ENCODE measurements around the gene MUC5B.

MUC5B gene

GRCh38 chr11:1285876-1286275 is 63.0 kb downstream of the MUC5B start:
- no peak overlapping the region for H3K27ac ChIP-seq (ENCODE audit: insufficient read depth in 1 of 2, low read depth in 1 of 2, low read length in 2 of 2, poor library complexity in 1 of 2, severe bottlenecking in 2 of 2)
- H3K36me3 ChIP-seq (ENCODE audit: control insufficient read depth in 4 of 4, insufficient read depth in 4 of 4, low read length in 3 of 4), result peaks cover 3 to 82% (median 62%) of the 10 kb centered on the region in 4 experiments
- H3K4me3 ChIP-seq (ENCODE audit: control insufficient read depth in 1 of 7, extremely low read depth in 1 of 7, insufficient read depth in 4 of 7, low read depth in 2 of 7, low read length in 6 of 7), result no peak overlapping the region
- no peak for DNase-seq
- H3K27me3 ChIP-seq (replicated peaks in 2 of 5; ENCODE audit: control insufficient read depth in 4 of 5, insufficient read depth in 5 of 5, low read length in 4 of 5), result no peaks in the 10 kb centered on the region
- CTCF ChIA-PET, result no interaction called here
- WGBS (ENCODE audit: insufficient coverage), result 98% methylated on average over 14 of the region's 17 CpGs
- peaks cover 0 to 6% (median 0%) of the 10 kb centered on the region in 5 experiments for H3K9me3 ChIP-seq (ENCODE audit: control extremely low read depth in 1 of 5, control insufficient read depth in 4 of 5, insufficient read depth in 2 of 5, low read depth in 1 of 5, low read length in 4 of 5)
- POLR2A ChIA-PET, result no interaction called here
- H3K4me1 ChIP-seq (ENCODE audit: control extremely low read depth in 1 of 4, control insufficient read depth in 4 of 4, insufficient read depth in 4 of 4, low read length in 3 of 4), result peaks cover 0 to 2% (median 0%) of the 10 kb centered on the region in 4 experiments

DNA sequence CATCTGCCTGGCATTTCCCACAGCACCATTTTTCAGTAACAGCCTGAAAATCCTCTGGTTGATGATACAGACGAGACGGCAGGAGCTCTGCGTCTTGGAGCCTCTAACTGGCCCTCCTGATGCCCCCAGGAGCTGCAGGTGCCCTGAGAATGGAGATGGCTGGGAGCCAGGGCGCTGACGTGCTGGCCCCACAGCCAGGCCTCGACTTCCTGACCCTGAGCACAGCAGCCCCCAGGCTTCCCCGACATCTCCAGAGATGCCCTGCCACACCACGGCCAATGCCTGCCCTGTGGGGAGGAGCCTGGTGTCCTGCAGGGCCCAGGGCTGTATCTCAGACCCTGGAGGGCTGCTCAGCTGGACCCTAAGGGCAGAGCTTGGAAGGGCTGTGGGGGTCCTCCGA is 65.1 kb downstream of the MUC5B start:
- H3K4me3 ChIP-seq (ENCODE audit: control insufficient read depth in 1 of 7, extremely low read depth in 1 of 7, insufficient read depth in 4 of 7, low read depth in 2 of 7, low read length in 6 of 7), result no peak overlapping the region
- H3K36me3 ChIP-seq (ENCODE audit: control insufficient read depth in 4 of 4, insufficient read depth in 4 of 4, low read length in 3 of 4), result peaks cover 3 to 84% (median 63%) of the 10 kb centered on the region in 4 experiments
- no peak overlapping the region for H3K27ac ChIP-seq (ENCODE audit: insufficient read depth in 1 of 2, low read depth in 1 of 2, low read length in 2 of 2, poor library complexity in 1 of 2, severe bottlenecking in 2 of 2)
- no peaks in the 10 kb centered on the region for H3K4me1 ChIP-seq (ENCODE audit: control extremely low read depth in 1 of 4, control insufficient read depth in 4 of 4, insufficient read depth in 4 of 4, low read length in 3 of 4)
- ChIA-PET POLR2A (no interaction called here), CTCF (no interaction called here)
- peaks cover 0 to 6% (median 0%) of the 10 kb centered on the region in 5 experiments for H3K9me3 ChIP-seq (ENCODE audit: control extremely low read depth in 1 of 5, control insufficient read depth in 4 of 5, insufficient read depth in 2 of 5, low read depth in 1 of 5, low read length in 4 of 5)
- H3K27me3 ChIP-seq (replicated peaks in 2 of 5; ENCODE audit: control insufficient read depth in 4 of 5, insufficient read depth in 5 of 5, low read length in 4 of 5), result no peaks in the 10 kb centered on the region
- no peak for DNase-seq
- WGBS (ENCODE audit: insufficient coverage), result 97% methylated on average over 8 of the region's 9 CpGs

- Histone ChIP-seq H3K36me3 (ENCODE audit: control insufficient read depth in 4 of 4, insufficient read depth in 4 of 4, low read length in 3 of 4) (peaks cover 3 to 85% (median 63%) of the 10 kb centered on the region in 4 experiments), H3K9me3 (ENCODE audit: control extremely low read depth in 1 of 5, control insufficient read depth in 4 of 5, insufficient read depth in 2 of 5, low read depth in 1 of 5, low read length in 4 of 5) (peaks cover 0 to 6% (median 0%) of the 10 kb centered on the region in 5 experiments), H3K27ac (ENCODE audit: insufficient read depth in 1 of 2, low read depth in 1 of 2, low read length in 2 of 2, poor library complexity in 1 of 2, severe bottlenecking in 2 of 2) (no peak overlapping the region), H3K4me3 (ENCODE audit: control insufficient read depth in 1 of 7, extremely low read depth in 1 of 7, insufficient read depth in 4 of 7, low read depth in 2 of 7, low read length in 6 of 7) (no peak overlapping the region), H3K27me3 (replicated peaks in 2 of 5; ENCODE audit: control insufficient read depth in 4 of 5, insufficient read depth in 5 of 5, low read length in 4 of 5) (no peaks in the 10 kb centered on the region), H3K4me1 (ENCODE audit: control extremely low read depth in 1 of 4, control insufficient read depth in 4 of 4, insufficient read depth in 4 of 4, low read length in 3 of 4) (no peaks in the 10 kb centered on the region)
- DNase-seq, result no peak
- POLR2A ChIA-PET, result no interaction called here
- CTCF ChIA-PET, result no interaction called here
- WGBS (ENCODE audit: insufficient coverage), result 96% methylated on average over 30 of the region's 30 CpGs
These were observed 65.7 kb downstream of the MUC5B start for GRCh38 chr11:1288426-1289151.

GRCh38 chr11:1289211-1289935 is 66.5 kb downstream of the MUC5B start:
- CTCF ChIA-PET, result no interaction called here
- Histone ChIP-seq H3K9me3 (ENCODE audit: control extremely low read depth in 1 of 5, control insufficient read depth in 4 of 5, insufficient read depth in 2 of 5, low read depth in 1 of 5, low read length in 4 of 5) (peaks cover 0 to 6% (median 0%) of the 10 kb centered on the region in 5 experiments), H3K4me3 (ENCODE audit: control insufficient read depth in 1 of 7, extremely low read depth in 1 of 7, insufficient read depth in 4 of 7, low read depth in 2 of 7, low read length in 6 of 7) (no peak overlapping the region), H3K36me3 (ENCODE audit: control insufficient read depth in 4 of 4, insufficient read depth in 4 of 4, low read length in 3 of 4) (peaks cover 3 to 82% (median 62%) of the 10 kb centered on the region in 4 experiments), H3K27ac (ENCODE audit: insufficient read depth in 1 of 2, low read depth in 1 of 2, low read length in 2 of 2, poor library complexity in 1 of 2, severe bottlenecking in 2 of 2) (no peak overlapping the region), H3K27me3 (replicated peaks in 2 of 5; ENCODE audit: control insufficient read depth in 4 of 5, insufficient read depth in 5 of 5, low read length in 4 of 5) (no peaks in the 10 kb centered on the region), H3K4me1 (ENCODE audit: control extremely low read depth in 1 of 4, control insufficient read depth in 4 of 4, insufficient read depth in 4 of 4, low read length in 3 of 4) (no peaks in the 10 kb centered on the region)
- DNase-seq, result no peak
- 97% methylated on average over 26 of the region's 33 CpGs for WGBS (ENCODE audit: insufficient coverage)
- POLR2A ChIA-PET, result no interaction called here

DNA sequence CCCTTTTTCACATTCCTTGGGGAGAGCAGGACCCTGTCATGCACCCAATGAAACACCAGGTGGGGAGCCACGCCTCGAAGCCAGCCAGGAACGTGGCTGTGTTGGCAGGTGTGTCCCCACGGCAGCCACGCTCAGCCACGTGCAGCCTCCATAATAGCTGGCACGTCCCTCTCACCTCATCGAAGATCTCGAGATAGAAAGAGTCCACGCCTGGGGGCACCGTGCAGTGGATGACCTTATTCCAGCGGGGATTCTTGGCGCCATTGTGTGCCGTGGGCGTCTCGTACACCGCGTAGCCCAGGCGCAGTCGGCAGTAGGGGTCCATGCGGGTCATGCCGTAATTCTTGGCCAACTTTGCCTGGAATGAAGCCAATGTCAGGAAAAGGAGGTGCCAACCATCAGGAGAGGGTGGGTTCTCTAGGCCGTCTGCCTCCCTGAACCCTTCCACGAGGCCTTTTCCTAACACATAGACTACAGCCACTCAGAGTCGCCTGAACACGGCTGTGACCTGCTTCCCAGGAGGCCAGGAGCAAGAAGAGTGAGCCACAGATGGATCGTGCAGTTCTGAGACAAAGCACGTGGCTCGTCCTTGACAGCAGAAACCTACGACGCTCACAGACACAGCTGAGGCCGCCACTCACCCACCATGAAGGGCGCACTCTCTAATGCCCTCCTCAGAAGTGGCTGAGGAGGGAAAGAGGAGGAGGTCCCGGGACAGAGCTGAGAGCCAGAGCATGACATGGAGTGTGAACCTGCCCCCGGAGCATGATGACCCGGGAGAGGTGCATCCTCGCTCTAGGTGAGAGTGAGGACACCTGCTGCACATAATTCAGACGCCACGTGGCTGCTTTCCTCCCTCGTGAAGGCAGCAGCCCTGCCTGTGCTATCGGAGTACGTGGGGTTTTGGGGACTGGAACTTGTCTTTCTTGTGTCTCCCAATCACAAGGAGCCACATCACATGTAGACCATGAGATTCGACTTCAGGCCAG is 67.5 kb downstream of the MUC5B start:
- WGBS (ENCODE audit: insufficient coverage), result 98% methylated on average over 41 of the region's 43 CpGs
- Histone ChIP-seq H3K4me3 (ENCODE audit: control insufficient read depth in 1 of 7, extremely low read depth in 1 of 7, insufficient read depth in 4 of 7, low read depth in 2 of 7, low read length in 6 of 7) (no peak overlapping the region), H3K27ac (ENCODE audit: insufficient read depth in 1 of 2, low read depth in 1 of 2, low read length in 2 of 2, poor library complexity in 1 of 2, severe bottlenecking in 2 of 2) (no peak overlapping the region), H3K4me1 (ENCODE audit: control extremely low read depth in 1 of 4, control insufficient read depth in 4 of 4, insufficient read depth in 4 of 4, low read length in 3 of 4) (no peaks in the 10 kb centered on the region), H3K9me3 (ENCODE audit: control extremely low read depth in 1 of 5, control insufficient read depth in 4 of 5, insufficient read depth in 2 of 5, low read depth in 1 of 5, low read length in 4 of 5) (peaks cover 0 to 6% (median 0%) of the 10 kb centered on the region in 5 experiments), H3K27me3 (replicated peaks in 2 of 5; ENCODE audit: control insufficient read depth in 4 of 5, insufficient read depth in 5 of 5, low read length in 4 of 5) (no peaks in the 10 kb centered on the region), H3K36me3 (ENCODE audit: control insufficient read depth in 4 of 4, insufficient read depth in 4 of 4, low read length in 3 of 4) (peaks cover 3 to 79% (median 55%) of the 10 kb centered on the region in 4 experiments)
- DNase-seq, result no peak
- ChIA-PET POLR2A (no interaction called here), CTCF (no interaction called here)

DNA sequence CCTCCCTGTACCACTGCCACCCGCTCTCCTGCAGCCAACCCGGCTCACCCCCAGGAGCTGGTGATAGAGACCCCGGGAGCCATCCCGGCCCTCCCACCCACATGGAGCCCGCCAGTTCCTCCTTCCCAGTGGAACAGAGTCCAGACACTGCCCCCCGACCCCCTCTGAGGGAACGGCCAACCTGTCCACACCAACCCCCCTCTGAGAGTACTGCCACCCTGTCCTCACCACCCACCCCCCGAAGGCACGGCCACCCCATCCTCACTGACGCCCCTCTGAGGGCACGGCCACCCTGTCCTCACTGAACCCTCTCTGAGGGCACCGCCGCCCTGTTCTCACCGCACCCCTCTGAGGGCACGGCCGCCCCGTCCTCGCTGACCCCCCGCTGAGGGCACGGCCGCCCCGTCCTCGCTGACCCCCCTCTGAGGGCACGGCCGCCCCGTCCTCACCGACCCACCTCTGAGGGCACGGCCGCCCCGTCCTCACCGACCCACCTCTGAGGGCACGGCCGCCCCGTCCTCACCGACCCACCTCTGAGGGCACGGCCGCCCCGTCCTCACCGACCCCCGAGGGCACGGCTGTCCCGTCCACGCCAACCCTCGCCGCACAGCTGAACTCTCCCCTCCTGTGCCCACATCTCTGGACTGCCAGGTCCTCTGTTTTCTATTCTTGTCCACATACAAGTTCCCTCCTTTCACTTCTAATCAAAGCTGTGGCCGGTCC is 68.6 kb downstream of the MUC5B start:
- 98% methylated on average over 28 of the region's 46 CpGs for WGBS (ENCODE audit: insufficient coverage)
- Histone ChIP-seq H3K4me1 (ENCODE audit: control extremely low read depth in 1 of 4, control insufficient read depth in 4 of 4, insufficient read depth in 4 of 4, low read length in 3 of 4) (peaks cover 0 to 2% (median 0%) of the 10 kb centered on the region in 4 experiments), H3K4me3 (ENCODE audit: control insufficient read depth in 1 of 7, extremely low read depth in 1 of 7, insufficient read depth in 4 of 7, low read depth in 2 of 7, low read length in 6 of 7) (no peak overlapping the region), H3K36me3 (ENCODE audit: control insufficient read depth in 4 of 4, insufficient read depth in 4 of 4, low read length in 3 of 4) (peaks cover 5 to 75% (median 50%) of the 10 kb centered on the region in 4 experiments), H3K27me3 (replicated peaks in 2 of 5; ENCODE audit: control insufficient read depth in 4 of 5, insufficient read depth in 5 of 5, low read length in 4 of 5) (no peaks in the 10 kb centered on the region), H3K9me3 (ENCODE audit: control extremely low read depth in 1 of 5, control insufficient read depth in 4 of 5, insufficient read depth in 2 of 5, low read depth in 1 of 5, low read length in 4 of 5) (peaks cover 0 to 6% (median 0%) of the 10 kb centered on the region in 5 experiments), H3K27ac (ENCODE audit: insufficient read depth in 1 of 2, low read depth in 1 of 2, low read length in 2 of 2, poor library complexity in 1 of 2, severe bottlenecking in 2 of 2) (no peak overlapping the region)
- DNase-seq, result no peak
- ChIA-PET POLR2A (no interaction called here), CTCF (interaction anchor here (0.9 kb wide), 1 partner anchor 225 kb away, joined by 4 read pairs; no protein-coding TSS in a partner anchor)
